Upper lobe of right lung (tissue), 1 donor: Measurements from ENCODE around the gene SND1. TPM values are rescaled to one million over a fixed set of nuclear protein-coding genes. Genes with fewer than 3 reads are reported as not detected.

ENCODE experiments used
- ATAC-seq: fragments of 200-7000 bp; cut with Tn5 transposase; one replicate; pipeline ENCODE4 v1.9.1; 2020; ENCODE audit warnings: mild to moderate bottlenecking, moderate library complexity
- DNase-seq: peaks from one replicate; pipeline ENCODE4 v3.0.0-alpha.2; 2020
- H3K27ac ChIP-seq: fragments of 200-600 bp; one replicate; pipeline ENCODE4 v1.8.0; 2022
- H3K27me3 ChIP-seq: fragments of 200-600 bp; one replicate; pipeline ENCODE4 v1.8.0; 2022; ENCODE audit warnings: mild to moderate bottlenecking
- H3K36me3 ChIP-seq: fragments of 200-600 bp; one replicate; pipeline ENCODE4 v1.8.0; 2022
- H3K4me1 ChIP-seq: fragments of 200-600 bp; one replicate; pipeline ENCODE4 v1.8.0; 2022
- H3K4me3 ChIP-seq: fragments of 200-600 bp; one replicate; pipeline ENCODE4 v1.8.0; 2022; ENCODE audit warnings: mild to moderate bottlenecking
- H3K9me3 ChIP-seq: fragments of 200-600 bp; one replicate; pipeline ENCODE4 v1.8.0; 2022
- CTCF ChIP-seq: fragments of 200-600 bp; IDR thresholded peaks from one replicate; pipeline ENCODE4 v1.8.0; 2022; ENCODE audit warnings: antibody characterized with exemption
- intact Hi-C: fragments of 100-400 bp; cut with DNase I; formaldehyde crosslinking; loops from one replicate; pipeline ENCODE4 v1.11.0; 2022
- total RNA-seq: library from RNA; stranded (reverse); fragmentation: NEBNext Ultra II Directional; extraction: Animal tissue kit (Norgen Biotek cat#: 25700); gene quantifications from one replicate; pipeline ENCODE4 v1.2.1, GENCODE V29; 2021
- donor health status: DM: no; HTN: yes; CAD: no; lungs with severe emphysema.

The SND1 gene
- total RNA-seq, 1 donor from 2014 or later, result 150 TPM

DNA sequence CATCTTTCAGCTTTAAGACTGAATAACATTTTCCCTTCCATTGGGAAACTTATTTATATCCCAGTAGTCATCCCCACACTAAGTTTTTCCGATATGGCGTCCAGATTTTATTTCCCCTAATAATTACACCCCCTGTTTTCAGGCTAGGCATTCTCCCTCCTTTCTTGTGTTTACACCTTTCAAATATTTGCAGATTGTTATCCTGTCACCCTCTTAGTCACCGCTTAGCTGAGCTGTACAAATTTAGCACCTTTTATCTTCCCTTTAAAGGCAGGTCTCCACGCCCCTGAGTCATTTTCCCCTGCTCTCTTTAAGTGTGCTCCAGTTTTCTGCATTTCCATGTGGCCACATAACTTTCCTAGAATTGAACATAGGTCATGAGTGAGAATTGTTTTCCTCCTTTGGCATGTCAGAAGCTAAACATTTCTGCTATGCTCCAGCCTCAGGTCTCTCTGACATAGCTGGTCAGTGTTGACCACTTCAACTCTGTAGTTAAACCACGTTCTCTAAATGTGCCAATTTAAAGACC, 331.9 kb downstream of the SND1 start:
- TF ChIP-seq CTCF, result no peak
- peak; percentile 63 for ATAC-seq
- H3K27me3 ChIP-seq, result no peaks in the 10 kb centered on the region
- intact Hi-C loops, result no loop called here
- H3K9me3 ChIP-seq, result peaks cover 3% of the 10 kb centered on the region
- DNase-seq, result no peak
- no peak overlapping the region for H3K4me3 ChIP-seq
- no peaks in the 10 kb centered on the region for H3K4me1 ChIP-seq
- no peak overlapping the region for H3K27ac ChIP-seq
- no peaks in the 10 kb centered on the region for H3K36me3 ChIP-seq

DNA sequence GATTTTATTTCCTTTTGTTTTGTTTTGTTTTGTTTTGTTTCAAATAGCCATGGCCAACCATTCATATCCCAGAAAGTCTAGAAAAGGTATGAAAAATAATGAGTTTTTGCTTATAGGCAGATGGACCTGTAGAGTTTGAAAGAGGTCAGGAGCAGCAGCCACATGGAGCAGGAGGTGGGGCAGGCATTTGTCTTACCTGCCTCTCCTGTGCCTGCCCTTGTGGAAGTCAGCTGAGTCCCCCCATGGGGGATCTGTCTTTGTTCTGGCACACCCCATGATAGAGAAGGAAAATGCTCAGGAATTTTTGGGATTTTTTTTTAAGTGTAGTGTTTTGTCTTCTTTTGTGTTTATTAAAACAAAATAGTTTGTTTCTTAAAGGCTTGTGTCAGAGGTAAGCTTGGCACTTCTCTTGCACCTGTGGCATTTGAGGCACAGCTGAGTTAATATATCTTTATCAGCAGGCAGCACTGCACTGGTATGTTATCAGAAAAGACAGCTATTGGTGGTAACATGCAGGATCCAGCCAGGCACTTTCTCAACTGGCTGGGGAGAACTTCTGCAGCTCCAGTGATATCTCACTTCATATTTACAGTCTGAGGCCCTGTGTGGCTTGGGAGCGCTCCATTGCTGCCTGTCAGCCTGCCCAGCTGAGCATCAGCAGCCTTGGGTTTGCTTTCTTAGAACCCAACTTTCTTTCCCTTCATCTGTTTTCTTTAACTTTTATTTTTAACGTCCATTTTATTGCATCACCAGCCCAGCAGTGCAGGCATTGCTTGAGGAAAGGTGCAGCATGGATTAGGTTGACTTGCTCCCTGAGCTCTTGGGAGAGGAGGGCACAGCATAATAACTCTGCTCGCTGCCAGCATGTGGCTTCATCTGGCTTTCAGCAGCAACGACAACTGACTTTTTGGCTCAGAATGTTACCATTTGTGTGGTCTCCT, 334.9 kb downstream of the SND1 start:
- no peaks in the 10 kb centered on the region for H3K36me3 ChIP-seq

GRCh38 chr7:127988751-127989150, 336.8 kb downstream of the SND1 start:
- intact Hi-C loops, result no loop called here
- Histone ChIP-seq H3K27me3 (no peaks in the 10 kb centered on the region), H3K4me1 (peaks cover 6% of the 10 kb centered on the region), H3K4me3 (no peak overlapping the region), H3K27ac (no peak overlapping the region), H3K9me3 (no peaks in the 10 kb centered on the region), H3K36me3 (peaks cover 5% of the 10 kb centered on the region)
- TF ChIP-seq CTCF, result no peak
- DNase-seq (no peak), ATAC-seq (no peak)

More for the DNA sequence above, 334.9 kb downstream of the SND1 start:
- H3K4me3 ChIP-seq, result no peak overlapping the region
- H3K4me1 ChIP-seq, result peaks cover 6% of the 10 kb centered on the region
- intact Hi-C loops, result no loop called here
- DNase-seq, result no peak
- ATAC-seq, result no peak
- H3K9me3 ChIP-seq, result no peaks in the 10 kb centered on the region
- H3K27me3 ChIP-seq, result no peaks in the 10 kb centered on the region
- no peak for TF ChIP-seq CTCF
- H3K27ac ChIP-seq, result no peak overlapping the region

DNA sequence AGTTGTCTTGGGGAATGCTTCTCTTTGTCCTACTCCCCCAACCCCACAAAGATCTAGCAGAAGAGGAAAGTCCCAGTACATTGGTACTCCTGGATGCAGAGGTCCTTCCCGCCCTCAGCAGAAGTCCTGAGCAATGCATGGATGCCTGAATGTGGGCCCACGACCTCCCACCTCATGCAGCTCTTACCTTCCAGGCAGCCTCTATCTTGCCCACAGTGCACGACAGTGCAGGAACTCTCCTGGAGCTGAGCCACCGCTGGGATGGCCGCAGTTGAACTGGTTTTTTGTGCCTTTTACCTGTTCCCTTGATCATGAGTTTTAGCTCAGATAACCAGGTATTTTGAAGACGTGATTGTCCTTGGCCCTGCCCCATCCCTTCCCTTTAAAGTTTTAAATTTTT, 341.3 kb downstream of the SND1 start:
- intact Hi-C loops, result no loop called here

DNA sequence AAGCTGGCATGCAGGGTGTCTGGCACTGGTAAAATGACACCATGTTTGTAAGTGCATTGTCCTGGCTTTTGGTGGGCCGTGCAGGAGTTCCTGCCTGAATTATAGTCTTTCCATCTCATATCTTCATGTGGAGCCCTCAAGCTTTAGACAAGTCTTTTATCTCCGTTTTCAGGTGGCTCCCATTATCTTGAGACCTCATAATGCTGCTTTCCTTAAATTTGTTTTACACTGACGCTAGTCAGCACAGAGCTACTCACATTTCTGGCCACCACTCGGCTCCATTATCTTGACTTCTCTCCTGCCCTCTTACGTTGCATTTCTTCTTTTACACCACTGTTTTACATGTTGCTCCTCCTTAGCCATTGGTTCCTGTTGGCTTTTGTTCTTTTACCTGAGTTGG, 342.0 kb downstream of the SND1 start:
- intact Hi-C loops, result no loop called here
- Histone ChIP-seq H3K27me3 (no peaks in the 10 kb centered on the region), H3K4me3 (no peak overlapping the region), H3K9me3 (no peaks in the 10 kb centered on the region), H3K4me1 (peaks cover 13% of the 10 kb centered on the region), H3K27ac (no peak overlapping the region), H3K36me3 (peaks cover 5% of the 10 kb centered on the region)
- no peak for ATAC-seq
- no peak for DNase-seq
- no peak for TF ChIP-seq CTCF

More for the DNA sequence above, 341.3 kb downstream of the SND1 start:
- no peaks in the 10 kb centered on the region for H3K9me3 ChIP-seq
- H3K27me3 ChIP-seq, result no peaks in the 10 kb centered on the region
- peaks cover 13% of the 10 kb centered on the region for H3K4me1 ChIP-seq
- ATAC-seq, result no peak
- no peak for DNase-seq
- TF ChIP-seq CTCF, result no peak
- peaks cover 5% of the 10 kb centered on the region for H3K36me3 ChIP-seq
- no peak overlapping the region for H3K27ac ChIP-seq
- H3K4me3 ChIP-seq, result no peak overlapping the region
